C4-2B (cell line): ENCODE data around the gene NFKBIL1.
"Not testable (repeated sequence)": the region's sequence is repeated elsewhere in the genome, so short reads cannot be mapped to it uniquely, and the experiment has no call there.

Experiments
- H3K27ac ChIP-seq: fragments of 450-650 bp; 2 replicates; pipeline ENCODE4 v1.5.1; 2017
- CTCF ChIP-seq: fragments of 450-650 bp; conservative IDR thresholded peaks from 2 replicates; pipeline ENCODE4 v1.5.1; 2017; ENCODE audit warnings: mild to moderate bottlenecking
- ZFX ChIP-seq: fragments of 450-650 bp; IDR thresholded peaks from 2 replicates; pipeline ENCODE4 v1.6.1; 2017

NFKBIL1 gene, protein sequence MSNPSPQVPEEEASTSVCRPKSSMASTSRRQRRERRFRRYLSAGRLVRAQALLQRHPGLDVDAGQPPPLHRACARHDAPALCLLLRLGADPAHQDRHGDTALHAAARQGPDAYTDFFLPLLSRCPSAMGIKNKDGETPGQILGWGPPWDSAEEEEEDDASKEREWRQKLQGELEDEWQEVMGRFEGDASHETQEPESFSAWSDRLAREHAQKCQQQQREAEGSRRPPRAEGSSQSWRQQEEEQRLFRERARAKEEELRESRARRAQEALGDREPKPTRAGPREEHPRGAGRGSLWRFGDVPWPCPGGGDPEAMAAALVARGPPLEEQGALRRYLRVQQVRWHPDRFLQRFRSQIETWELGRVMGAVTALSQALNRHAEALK

DNA sequence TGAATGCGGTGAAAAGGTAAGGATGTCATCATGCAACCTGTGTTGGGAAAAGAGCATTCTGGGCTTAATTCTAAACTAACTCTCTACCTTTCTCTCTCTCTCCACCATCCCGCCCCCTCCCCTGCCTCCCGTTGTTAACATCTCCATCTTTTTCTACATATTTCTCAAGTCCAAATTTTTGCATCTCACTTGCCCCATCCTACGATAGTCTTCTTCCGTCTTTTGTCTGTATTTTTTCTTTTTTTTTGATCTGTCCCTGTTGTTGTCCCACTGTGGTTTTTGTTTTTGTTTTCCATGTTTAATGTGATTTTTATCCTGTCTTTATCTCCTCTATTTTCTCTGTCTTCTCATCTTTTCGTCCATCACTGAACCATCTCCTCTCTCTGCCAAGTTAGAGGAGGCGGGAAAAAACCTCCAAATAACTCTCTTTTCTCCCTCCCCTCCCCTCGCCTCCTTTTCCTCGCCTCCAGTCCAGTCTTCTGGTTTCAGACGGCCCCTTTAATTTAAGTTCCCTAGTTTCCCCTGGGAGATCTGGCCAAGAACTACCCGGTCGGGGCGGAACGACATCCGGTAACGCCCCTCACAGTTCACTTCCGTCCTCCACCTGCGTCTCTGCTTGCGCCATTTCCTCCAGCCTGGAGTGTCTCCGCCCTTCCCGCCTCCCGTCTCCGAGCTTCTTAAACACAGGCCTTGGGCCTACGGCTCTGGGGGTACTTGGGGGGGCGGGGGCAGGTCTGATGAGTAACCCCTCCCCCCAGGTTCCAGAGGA, at the start of gene NFKBIL1:
NFKBIL1 (plus strand) TSS at position 651 of the 769 bp plus-strand sequence; CDS start at position 738, 87 bp downstream.
- no peak; the same call in 1 of the 2 replicates for TF ChIP-seq ZFX
- peak; percentile 63; the same call in 1 of the 2 replicates for TF ChIP-seq CTCF

GRCh38 chr6:31498748-31499147, 48.7 kb upstream of the NFKBIL1 start:
- TF ChIP-seq ZFX (no peak), CTCF (no peak)
- H3K27ac ChIP-seq: no peak overlapping the region

More for the DNA sequence above, at the start of gene NFKBIL1:
- peak within 1 kb of the TSS; percentile 77 for H3K27ac ChIP-seq

DNA sequence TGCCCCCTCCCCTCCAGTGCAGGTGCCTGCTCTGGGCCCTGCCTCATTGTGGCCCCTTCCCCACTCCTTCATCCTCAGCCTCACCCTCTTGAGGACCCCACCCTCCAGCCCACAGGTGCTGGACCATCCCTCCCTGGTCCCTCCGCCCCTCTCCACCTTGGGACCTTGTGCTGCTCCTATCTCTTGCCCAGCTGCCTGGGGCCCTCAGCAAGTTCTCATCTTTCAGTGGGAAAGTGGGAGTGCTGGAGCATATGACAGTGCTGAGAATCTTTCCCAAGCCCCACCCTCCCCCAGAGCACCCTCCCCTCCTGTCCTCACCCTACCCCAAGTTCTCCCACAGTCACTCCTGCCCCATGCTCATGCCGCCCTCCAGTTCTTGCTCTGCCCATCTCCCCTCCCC, 47.8 kb upstream of the NFKBIL1 start:
- H3K27ac ChIP-seq: not testable (repeated sequence)

- H3K27ac ChIP-seq: no peak overlapping the region
- TF ChIP-seq CTCF (no peak), ZFX (no peak)
Measured at GRCh38 chr6:31502586-31502985, 44.8 kb upstream of the NFKBIL1 start.

- not testable (repeated sequence) for H3K27ac ChIP-seq
Measured at GRCh38 chr6:31509036-31509435, 38.4 kb upstream of the NFKBIL1 start.

GRCh38 chr6:31510007-31510406, 37.4 kb upstream of the NFKBIL1 start:
- TF ChIP-seq CTCF (no peak), ZFX (no peak)
- no peak overlapping the region for H3K27ac ChIP-seq

- no peak for TF ChIP-seq ZFX
- no peak for TF ChIP-seq CTCF
- H3K27ac ChIP-seq: no peak overlapping the region
Measured at GRCh38 chr6:31513456-31514165, 33.8 kb upstream of the NFKBIL1 start.

DNA sequence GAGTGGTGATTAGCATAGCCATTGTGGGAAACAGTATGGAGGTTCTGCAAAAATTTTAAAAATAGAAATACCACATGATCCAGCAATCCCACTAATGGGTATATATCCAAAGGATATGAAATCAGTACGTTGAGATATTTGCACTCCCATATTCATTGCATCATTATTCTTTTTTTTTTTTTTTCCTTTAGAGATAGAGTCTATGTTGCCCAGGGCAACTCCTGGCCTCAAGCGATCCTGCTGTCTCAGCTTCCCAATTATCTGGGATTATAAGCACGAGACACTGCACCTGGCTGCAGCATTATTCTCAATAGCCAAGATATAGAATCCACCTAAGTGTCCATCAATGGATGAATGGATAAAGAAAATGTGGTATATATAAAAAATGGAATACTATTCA, 25.6 kb upstream of the NFKBIL1 start:
- H3K27ac ChIP-seq: no peak overlapping the region
- TF ChIP-seq ZFX (no peak), CTCF (no peak)
